GM12864 (cell line): Measurements from ENCODE around the gene BRD2.

Source experiments
- DNase-seq: peaks from one replicate; pipeline ENCODE4 v3.0.0-alpha.2; 2011; ENCODE audit warnings: low read depth
- H3K4me3 ChIP-seq: 2 replicates; pipeline ENCODE4 v1.5.1; 2011; ENCODE audit warnings: mild to moderate bottlenecking, low read depth, low read length, control low read depth
- CTCF ChIP-seq: IDR thresholded peaks from 2 replicates; pipeline ENCODE4 v1.5.1; 2011; ENCODE audit warnings: low read depth, mild to moderate bottlenecking, moderate library complexity, low read length, control low read depth, inconsistent platforms; ENCODE audit errors: missing control alignments

Gene BRD2

DNA sequence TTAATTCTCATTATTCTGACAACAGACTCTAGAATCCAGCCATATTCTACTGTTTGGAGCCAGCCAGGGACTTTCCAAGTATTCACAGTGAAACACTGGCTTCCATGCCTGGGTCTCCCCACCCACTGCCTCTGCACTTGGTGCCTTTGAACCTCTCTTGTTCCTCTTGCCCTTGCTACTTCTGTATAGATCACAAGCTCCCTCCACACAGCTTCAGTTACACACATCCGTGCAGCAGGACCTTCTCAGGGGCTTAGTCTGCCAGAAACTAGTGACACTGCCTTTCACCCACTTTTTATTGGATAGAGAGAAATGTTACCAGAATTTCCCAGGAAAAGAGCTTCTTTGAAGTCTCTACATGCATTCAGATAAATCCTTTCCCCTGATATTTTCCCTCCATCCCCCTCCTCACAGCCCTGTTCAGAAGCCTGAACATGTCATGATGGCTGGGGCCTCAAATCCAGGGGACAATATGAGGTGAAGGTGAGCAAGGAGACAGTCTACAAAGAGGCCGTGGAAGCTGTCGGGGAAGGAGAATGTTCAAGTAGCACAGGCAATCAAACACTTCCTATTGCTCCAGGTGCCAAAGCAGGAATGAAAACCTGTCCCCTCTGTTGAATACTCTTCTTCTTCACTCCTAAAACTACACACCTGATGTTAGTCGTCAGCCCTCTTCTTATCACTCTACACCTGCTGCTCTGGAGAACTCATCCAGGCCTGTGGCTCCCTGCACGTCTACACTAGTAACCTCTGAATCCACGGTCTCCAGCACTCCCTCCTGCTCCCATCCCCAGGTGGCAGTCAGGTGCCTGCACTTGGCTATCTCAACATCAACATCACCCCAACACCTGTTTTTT lies 61.2 kb downstream of the BRD2 start:
- H3K4me3 ChIP-seq: peak overlapping the region; percentile 25
- DNase-seq: peak; percentile 90
- TF ChIP-seq CTCF: no peak

DNA sequence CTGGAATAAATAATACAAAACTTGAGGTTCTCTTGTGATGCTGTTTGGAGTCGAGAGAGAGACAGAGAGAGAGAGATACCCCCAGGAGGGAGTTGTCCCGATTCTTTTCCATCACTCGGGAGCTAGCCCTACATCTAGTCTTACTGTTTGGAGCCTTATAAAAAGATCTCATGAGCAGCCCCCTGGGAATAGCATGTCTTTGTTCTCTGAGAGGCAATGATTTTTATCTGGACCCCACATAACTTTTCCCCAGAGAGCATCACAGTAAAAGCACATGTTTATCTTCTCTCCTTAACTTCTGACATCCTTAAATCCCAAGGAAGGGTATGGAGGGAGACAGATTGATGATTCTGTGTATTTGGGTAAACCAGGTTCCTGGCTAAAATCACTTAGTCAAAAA lies 61.9 kb downstream of the BRD2 start:
- DNase-seq: no peak
- no peak overlapping the region for H3K4me3 ChIP-seq
- no peak for TF ChIP-seq CTCF
